GM18508 (cell line): Measurements from ENCODE around the gene DHH.
"Not testable (repeated sequence)": the region's sequence is repeated elsewhere in the genome, so short reads cannot be mapped to it uniquely, and the experiment has no call there.

Source experiments
- ATAC-seq: cut with Tn5 transposase; IDR thresholded peaks from one replicate; pipeline ENCODE4 v1.9.1; 2021; ENCODE audit warnings: moderate number of reproducible peaks; ENCODE audit not compliant: insufficient read depth, unreplicated experiment

The DHH gene

DNA sequence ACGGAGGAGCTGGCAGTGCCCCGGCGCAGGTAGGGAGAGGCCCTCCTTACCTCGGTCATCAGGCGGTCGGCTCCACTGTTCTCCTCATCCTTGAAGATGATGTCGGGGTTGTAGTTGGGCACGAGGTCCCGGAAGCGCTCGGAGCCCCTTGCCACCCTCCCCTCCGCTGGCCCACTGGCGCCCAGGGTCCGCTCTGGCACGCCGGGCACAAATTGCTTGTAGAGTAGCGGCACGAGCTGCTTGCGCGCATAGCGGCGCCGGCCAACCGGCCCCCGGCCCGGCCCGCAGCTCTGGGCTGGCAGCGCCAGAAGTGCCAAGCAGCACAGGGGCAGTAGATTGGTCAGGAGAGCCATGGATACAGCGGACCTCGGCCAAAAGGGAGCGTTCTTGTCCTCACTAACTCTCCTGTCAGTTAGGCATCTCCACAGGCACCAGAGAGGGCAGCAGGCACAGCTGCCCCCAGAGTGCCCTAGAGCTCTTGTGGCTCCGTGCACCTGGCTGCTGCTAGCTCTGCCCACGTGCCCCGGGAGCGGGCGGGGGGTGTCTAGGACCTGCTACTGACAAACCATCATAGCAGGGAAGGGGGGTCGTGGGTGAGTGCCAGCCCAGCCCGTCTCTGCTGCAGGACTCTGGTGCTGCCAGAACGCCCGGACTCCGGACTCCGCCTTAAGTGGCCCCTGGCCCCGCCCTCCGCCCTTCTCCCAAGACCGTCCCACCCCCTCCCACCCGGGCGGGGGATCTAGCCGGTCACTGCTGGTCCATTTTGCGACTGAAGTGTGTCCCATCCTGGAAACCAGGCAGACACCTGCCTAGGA lies at the start of gene DHH:
Gene DHH (minus strand): TSS at position 642 of the 815 bp plus-strand sequence. CDS start 289 bp downstream, at position 353.
- ATAC-seq, result no peak

DNA sequence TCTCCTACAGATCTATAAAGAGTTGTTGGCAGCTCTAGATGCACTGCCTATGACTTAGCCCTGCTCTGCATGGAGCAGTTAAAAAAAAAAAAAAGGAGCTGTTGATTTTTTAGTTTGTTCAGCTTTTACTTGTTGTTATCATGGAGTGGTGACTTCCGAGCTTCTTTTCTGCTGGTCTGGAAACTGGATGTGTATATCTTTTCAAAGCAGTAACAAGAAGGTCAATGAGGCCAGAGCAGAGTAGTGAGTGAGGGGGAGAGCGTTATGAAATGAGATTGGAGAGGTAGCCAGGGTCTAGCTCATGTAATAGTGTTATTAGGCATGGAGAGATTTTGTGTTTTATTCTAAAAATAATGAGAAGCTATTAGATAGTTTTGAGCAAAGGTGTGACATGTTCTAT lies 49.8 kb upstream of the DHH start:
- no peak for ATAC-seq

- no peak for ATAC-seq
Observed at GRCh38 chr12:49138999-49139398, 44.4 kb upstream of the DHH start.

- ATAC-seq, result no peak
Observed at GRCh38 chr12:49138587-49138986, 44.0 kb upstream of the DHH start.

GRCh38 chr12:49137476-49137875 lies 42.9 kb upstream of the DHH start:
- ATAC-seq, result no peak

GRCh38 chr12:49136997-49137396 lies 42.4 kb upstream of the DHH start:
- not testable (repeated sequence) for ATAC-seq

DNA sequence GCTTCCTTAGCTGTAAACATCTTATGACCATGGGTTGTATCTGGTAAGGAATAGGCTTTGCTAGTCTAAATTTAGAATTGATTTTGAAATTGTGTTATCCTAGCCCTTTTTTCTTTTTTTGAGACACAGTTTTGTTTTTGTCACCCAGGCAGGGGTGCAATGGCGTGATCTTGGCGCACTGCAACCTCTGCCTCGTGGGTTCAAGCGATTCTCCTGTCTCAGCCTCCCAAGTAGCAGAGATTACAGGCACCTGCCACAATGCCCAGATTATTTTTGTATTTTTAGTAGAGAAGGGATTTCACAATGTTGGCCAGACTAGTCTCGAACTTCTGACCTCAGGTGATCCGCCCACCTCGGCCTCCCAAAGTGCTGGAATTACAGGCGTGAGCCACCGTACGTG lies 39.0 kb upstream of the DHH start:
- ATAC-seq, result no peak

GRCh38 chr12:49133014-49133413 lies 38.4 kb upstream of the DHH start:
- ATAC-seq, result no peak

- ATAC-seq, result no peak
Observed at GRCh38 chr12:49131894-49132461, 37.4 kb upstream of the DHH start.

DNA sequence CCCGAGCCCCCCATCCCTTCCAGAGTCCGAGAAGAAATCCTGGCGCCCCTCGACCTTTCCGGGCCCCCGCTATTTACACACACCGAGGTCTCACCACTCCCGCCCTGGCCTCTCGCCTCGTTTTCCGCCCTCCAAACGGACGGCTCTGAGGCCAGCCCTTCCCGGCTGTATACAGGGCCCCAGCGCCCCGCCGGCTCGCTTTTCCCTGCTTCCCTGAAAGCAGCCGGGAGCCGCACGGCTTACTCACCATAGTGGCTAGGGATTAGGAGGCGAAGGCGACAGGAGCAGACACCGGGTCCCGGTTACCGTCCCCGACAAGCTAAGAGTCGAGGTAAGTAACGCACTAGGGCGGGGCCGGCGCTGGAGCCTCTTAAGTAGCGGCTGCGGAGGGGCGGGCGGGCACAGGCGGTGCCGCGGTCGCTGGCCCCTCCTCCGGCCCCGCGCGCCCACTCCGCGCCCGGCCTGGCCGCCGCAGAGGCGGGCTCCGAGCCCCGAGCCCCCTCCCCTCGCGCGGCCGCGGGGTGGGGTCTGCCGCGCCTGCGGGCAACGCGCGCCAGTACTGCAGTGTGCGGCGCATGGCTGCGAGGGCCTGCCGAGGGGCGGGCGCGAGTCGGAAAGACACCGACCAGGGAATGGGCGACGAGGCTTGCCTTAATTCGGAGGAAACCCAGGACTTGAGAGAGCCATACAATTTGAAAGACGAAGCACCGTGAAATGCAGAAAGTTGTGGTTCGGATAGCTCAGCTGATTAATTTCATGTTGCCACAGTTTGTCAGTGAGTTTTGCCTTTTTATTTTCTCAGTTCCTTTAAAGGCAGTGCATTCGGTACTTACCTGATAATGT lies 36.7 kb upstream of the DHH start, which contains the start of gene TUBA1B:
Gene TUBA1B (minus strand): TSS at position 345 of the 843 bp plus-strand sequence. CDS start 95 bp downstream, at position 250.
- ATAC-seq, result peak; percentile 30

- ATAC-seq, result peak; percentile 28
Observed at GRCh38 chr12:49130151-49131050, 35.8 kb upstream of the DHH start.

GRCh38 chr12:49129332-49130150 lies 34.9 kb upstream of the DHH start:
- ATAC-seq, result no peak

- not testable (repeated sequence) for ATAC-seq
Observed at GRCh38 chr12:49127971-49128370, 33.4 kb upstream of the DHH start.

- no peak for ATAC-seq
Observed at GRCh38 chr12:49126852-49127763, 32.5 kb upstream of the DHH start.

DNA sequence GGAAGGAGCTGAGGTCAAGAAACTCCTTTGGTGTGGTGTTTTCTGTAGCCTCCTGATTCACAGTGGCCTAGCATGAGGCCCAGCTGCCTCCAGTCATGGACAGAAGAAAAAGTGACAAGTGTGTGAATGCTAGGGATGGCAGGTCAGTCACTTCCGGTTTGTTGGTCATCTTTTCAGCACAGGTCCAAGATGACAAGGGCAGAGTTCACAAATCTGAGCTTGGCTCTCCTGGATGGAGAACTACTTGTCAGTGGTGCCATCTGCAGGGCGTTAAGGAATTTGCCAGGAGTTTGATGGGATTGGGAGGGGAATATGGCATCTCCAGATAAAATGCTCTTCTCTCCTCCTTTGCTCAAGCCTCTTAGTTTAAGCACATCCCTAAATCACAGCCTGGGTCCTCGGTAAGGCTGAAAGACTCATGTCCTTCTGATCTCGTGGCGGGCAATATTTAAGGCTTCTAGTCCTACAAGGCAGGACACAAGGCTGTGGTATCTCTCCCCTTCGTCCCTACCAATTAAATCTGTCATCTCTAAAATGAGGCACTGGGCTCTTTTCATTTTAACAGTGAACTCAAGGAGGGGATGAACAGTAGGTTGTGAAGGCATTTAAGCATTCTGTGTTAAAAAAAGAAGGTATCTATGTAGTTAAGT lies 26.6 kb upstream of the DHH start:
- ATAC-seq, result no peak

GRCh38 chr12:49111206-49111605 lies 16.6 kb upstream of the DHH start:
- no peak for ATAC-seq

- peak; percentile 96 for ATAC-seq
Observed at GRCh38 chr12:49110464-49111155, 16.0 kb upstream of the DHH start, which contains the start of gene LMBR1L. Gene LMBR1L, minus strand, starts transcription at chr12:49110847. Its CDS starts 292 bp downstream, at chr12:49110555.
